ENCODE measurements around the gene MYO1C.

The MYO1C gene

DNA sequence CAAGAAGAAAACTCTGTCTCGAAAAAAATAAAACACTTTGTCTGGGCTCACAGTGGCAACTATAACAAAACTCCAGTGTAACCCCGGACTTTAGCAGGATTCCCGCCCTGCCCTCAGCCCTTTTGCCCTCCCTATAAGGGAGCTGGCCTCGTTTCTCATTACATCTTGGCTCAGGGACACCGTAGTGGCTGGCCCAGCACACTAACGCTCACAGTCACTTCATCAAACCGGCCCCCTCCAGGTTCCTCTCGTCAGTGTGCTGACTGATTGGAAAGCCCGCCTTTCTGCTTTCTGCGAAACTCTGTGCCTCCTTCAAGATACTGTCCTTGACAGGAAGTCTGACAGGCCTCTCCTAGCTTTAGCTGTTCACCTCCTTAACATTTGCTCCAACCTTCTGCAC is 11.2 kb upstream of the MYO1C start:
- ATAC-seq: no peak
- TF ChIP-seq, protein P1, sequence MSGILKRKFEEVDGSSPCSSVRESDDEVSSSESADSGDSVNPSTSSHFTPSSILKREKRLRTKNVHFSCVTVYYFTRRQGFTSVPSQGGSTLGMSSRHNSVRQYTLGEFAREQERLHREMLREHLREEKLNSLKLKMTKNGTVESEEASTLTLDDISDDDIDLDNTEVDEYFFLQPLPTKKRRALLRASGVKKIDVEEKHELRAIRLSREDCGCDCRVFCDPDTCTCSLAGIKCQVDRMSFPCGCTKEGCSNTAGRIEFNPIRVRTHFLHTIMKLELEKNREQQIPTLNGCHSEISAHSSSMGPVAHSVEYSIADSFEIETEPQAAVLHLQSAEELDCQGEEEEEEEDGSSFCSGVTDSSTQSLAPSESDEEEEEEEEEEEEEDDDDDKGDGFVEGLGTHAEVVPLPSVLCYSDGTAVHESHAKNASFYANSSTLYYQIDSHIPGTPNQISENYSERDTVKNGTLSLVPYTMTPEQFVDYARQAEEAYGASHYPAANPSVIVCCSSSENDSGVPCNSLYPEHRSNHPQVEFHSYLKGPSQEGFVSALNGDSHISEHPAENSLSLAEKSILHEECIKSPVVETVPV (CRISPR knock-in tag; IDR thresholded peaks at IDR 0.05): no peak
- TF ChIP-seq TOX (CRISPR knock-in tag; IDR thresholded peaks at IDR 0.05; ENCODE audit: borderline replicate concordance) (no peak), ZNF70 (CRISPR knock-in tag; IDR thresholded peaks at IDR 0.05) (no peak), BACH2 (CRISPR knock-in tag; IDR thresholded peaks at IDR 0.05; ENCODE audit: borderline replicate concordance) (no peak), OSR1 (CRISPR knock-in tag; IDR thresholded peaks at IDR 0.05) (no peak), ARNTL (CRISPR knock-in tag; IDR thresholded peaks at IDR 0.05; ENCODE audit: borderline replicate concordance, low read depth) (no peak), ZNF8 (CRISPR knock-in tag; IDR thresholded peaks at IDR 0.05) (no peak), ISL1 (CRISPR knock-in tag; IDR thresholded peaks at IDR 0.05) (no peak), PPARA (CRISPR knock-in tag; IDR thresholded peaks at IDR 0.05; ENCODE audit: borderline replicate concordance) (no peak), SNAI2 (CRISPR knock-in tag; IDR thresholded peaks at IDR 0.05) (no peak), TCF4 (CRISPR knock-in tag; IDR thresholded peaks at IDR 0.05; ENCODE audit: borderline replicate concordance) (no peak), RARB (CRISPR knock-in tag; IDR thresholded peaks at IDR 0.05) (no peak)
- TF ChIP-seq, protein P2, sequence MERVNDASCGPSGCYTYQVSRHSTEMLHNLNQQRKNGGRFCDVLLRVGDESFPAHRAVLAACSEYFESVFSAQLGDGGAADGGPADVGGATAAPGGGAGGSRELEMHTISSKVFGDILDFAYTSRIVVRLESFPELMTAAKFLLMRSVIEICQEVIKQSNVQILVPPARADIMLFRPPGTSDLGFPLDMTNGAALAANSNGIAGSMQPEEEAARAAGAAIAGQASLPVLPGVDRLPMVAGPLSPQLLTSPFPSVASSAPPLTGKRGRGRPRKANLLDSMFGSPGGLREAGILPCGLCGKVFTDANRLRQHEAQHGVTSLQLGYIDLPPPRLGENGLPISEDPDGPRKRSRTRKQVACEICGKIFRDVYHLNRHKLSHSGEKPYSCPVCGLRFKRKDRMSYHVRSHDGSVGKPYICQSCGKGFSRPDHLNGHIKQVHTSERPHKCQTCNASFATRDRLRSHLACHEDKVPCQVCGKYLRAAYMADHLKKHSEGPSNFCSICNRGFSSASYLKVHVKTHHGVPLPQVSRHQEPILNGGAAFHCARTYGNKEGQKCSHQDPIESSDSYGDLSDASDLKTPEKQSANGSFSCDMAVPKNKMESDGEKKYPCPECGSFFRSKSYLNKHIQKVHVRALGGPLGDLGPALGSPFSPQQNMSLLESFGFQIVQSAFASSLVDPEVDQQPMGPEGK (CRISPR knock-in tag; IDR thresholded peaks at IDR 0.05; ENCODE audit: borderline replicate concordance): no peak
- TF ChIP-seq, protein P3, sequence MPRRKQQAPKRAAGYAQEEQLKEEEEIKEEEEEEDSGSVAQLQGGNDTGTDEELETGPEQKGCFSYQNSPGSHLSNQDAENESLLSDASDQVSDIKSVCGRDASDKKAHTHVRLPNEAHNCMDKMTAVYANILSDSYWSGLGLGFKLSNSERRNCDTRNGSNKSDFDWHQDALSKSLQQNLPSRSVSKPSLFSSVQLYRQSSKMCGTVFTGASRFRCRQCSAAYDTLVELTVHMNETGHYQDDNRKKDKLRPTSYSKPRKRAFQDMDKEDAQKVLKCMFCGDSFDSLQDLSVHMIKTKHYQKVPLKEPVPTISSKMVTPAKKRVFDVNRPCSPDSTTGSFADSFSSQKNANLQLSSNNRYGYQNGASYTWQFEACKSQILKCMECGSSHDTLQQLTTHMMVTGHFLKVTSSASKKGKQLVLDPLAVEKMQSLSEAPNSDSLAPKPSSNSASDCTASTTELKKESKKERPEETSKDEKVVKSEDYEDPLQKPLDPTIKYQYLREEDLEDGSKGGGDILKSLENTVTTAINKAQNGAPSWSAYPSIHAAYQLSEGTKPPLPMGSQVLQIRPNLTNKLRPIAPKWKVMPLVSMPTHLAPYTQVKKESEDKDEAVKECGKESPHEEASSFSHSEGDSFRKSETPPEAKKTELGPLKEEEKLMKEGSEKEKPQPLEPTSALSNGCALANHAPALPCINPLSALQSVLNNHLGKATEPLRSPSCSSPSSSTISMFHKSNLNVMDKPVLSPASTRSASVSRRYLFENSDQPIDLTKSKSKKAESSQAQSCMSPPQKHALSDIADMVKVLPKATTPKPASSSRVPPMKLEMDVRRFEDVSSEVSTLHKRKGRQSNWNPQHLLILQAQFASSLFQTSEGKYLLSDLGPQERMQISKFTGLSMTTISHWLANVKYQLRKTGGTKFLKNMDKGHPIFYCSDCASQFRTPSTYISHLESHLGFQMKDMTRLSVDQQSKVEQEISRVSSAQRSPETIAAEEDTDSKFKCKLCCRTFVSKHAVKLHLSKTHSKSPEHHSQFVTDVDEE (CRISPR knock-in tag; IDR thresholded peaks at IDR 0.05): no peak
- TF ChIP-seq, protein P4, sequence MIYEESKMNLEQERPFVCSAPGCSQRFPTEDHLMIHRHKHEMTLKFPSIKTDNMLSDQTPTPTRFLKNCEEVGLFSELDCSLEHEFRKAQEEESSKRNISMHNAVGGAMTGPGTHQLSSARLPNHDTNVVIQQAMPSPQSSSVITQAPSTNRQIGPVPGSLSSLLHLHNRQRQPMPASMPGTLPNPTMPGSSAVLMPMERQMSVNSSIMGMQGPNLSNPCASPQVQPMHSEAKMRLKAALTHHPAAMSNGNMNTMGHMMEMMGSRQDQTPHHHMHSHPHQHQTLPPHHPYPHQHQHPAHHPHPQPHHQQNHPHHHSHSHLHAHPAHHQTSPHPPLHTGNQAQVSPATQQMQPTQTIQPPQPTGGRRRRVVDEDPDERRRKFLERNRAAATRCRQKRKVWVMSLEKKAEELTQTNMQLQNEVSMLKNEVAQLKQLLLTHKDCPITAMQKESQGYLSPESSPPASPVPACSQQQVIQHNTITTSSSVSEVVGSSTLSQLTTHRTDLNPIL (CRISPR knock-in tag; IDR thresholded peaks at IDR 0.05; ENCODE audit: low read depth): no peak

DNA sequence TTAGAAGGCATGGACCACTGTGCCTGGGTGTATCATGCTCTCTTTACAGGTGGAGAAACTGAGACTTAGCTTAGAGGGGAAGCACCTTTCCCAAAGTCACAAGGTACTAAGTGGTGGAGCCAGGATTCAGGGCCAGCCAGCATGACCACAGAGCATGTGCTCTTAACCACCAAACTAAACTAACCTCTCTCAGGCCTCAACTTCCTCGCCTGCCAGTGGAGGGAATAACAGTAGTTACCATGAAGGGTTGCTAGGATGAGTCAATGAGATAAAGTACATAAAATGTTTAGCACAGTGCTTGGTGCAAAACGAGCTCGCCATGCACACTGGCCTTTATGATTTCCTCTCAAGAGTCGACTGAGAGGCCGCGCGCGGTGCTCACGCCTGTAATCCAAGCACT is 6.4 kb upstream of the MYO1C start:
- no peak for ATAC-seq

DNA sequence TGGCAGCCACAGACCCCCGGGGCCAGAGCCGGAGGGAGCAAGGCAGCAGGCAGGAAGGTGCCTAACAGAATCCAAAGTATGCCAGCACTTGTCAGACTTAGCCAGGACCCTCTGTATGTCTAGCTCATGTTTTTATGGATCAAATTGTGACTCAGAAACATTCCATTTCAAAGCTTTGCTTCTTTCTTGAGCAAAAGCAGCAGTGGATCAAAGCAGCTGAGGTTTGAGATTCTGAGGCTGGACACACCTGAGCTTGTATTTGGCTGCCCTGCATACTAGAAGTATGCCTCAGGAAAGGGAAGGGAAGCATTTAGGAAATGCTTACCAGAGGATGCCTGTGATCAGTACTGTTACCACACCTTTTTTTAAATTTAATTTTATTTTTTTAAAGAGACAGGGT is 5.7 kb upstream of the MYO1C start:
- no peak for ATAC-seq
- TF ChIP-seq ZNF70 (CRISPR knock-in tag; IDR thresholded peaks at IDR 0.05) (no peak), ISL1 (CRISPR knock-in tag; IDR thresholded peaks at IDR 0.05) (no peak), GLIS3 (CRISPR knock-in tag; IDR thresholded peaks at IDR 0.05) (no peak), CSDC2 (CRISPR knock-in tag; IDR thresholded peaks at IDR 0.05) (no peak), ARNTL (CRISPR knock-in tag; IDR thresholded peaks at IDR 0.05; ENCODE audit: borderline replicate concordance, low read depth) (no peak), OSR1 (CRISPR knock-in tag; IDR thresholded peaks at IDR 0.05) (no peak), ZFP30 (CRISPR knock-in tag; IDR thresholded peaks at IDR 0.05) (no peak), ZFP3 (CRISPR knock-in tag; IDR thresholded peaks at IDR 0.05) (no peak)
- TF ChIP-seq, protein P1 (CRISPR knock-in tag; IDR thresholded peaks at IDR 0.05): no peak
- TF ChIP-seq, protein P5, sequence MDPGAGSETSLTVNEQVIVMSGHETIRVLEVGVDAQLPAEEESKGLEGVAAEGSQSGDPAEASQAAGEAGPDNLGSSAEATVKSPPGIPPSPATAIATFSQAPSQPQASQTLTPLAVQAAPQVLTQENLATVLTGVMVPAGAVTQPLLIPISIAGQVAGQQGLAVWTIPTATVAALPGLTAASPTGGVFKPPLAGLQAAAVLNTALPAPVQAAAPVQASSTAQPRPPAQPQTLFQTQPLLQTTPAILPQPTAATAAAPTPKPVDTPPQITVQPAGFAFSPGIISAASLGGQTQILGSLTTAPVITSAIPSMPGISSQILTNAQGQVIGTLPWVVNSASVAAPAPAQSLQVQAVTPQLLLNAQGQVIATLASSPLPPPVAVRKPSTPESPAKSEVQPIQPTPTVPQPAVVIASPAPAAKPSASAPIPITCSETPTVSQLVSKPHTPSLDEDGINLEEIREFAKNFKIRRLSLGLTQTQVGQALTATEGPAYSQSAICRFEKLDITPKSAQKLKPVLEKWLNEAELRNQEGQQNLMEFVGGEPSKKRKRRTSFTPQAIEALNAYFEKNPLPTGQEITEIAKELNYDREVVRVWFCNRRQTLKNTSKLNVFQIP (CRISPR knock-in tag; IDR thresholded peaks at IDR 0.05; ENCODE audit: borderline replicate concordance, low read depth): no peak
- TF ChIP-seq, protein P2 (CRISPR knock-in tag; IDR thresholded peaks at IDR 0.05; ENCODE audit: borderline replicate concordance): no peak

More for the DNA sequence above, 6.4 kb upstream of the MYO1C start:
- TF ChIP-seq TOX (CRISPR knock-in tag; IDR thresholded peaks at IDR 0.05; ENCODE audit: borderline replicate concordance) (no peak), OSR1 (CRISPR knock-in tag; IDR thresholded peaks at IDR 0.05) (no peak), BACH2 (CRISPR knock-in tag; IDR thresholded peaks at IDR 0.05; ENCODE audit: borderline replicate concordance) (no peak), ISL1 (CRISPR knock-in tag; IDR thresholded peaks at IDR 0.05) (no peak), ZC3H10 (CRISPR knock-in tag; IDR thresholded peaks at IDR 0.05) (no peak), ZFP30 (CRISPR knock-in tag; IDR thresholded peaks at IDR 0.05) (no peak), RARB (CRISPR knock-in tag; IDR thresholded peaks at IDR 0.05) (no peak)
- TF ChIP-seq, protein P5 (CRISPR knock-in tag; IDR thresholded peaks at IDR 0.05; ENCODE audit: borderline replicate concordance, low read depth): no peak

All from SK-N-SH treated with all-trans-retinoic acid at 6 μM for 48 hours (cell line).